Bronchial epithelial cell (primary cell): ENCODE measurements around the gene AOAH. TPM values are rescaled to one million over a fixed set of nuclear protein-coding genes. Genes with fewer than 3 reads are reported as not detected.
A peak's percentile ranks its signal among the peaks of the same experiment; 100 is the strongest.
"Not testable (repeated sequence)": the region's sequence is repeated elsewhere in the genome, so short reads cannot be mapped to it uniquely, and the experiment has no call there.

Source experiments
- DNase-seq: peaks from one replicate; pipeline ENCODE4 v3.0.0-alpha.2; 2010; ENCODE audit warnings: low read depth
- FAIRE-seq: peaks from 2 replicates; lab custom pipeline; 2011; peaks lifted over from hg19 to GRCh38; lab: Jason Lieb, UNC
- H3K27me3 ChIP-seq: 2 replicates; pipeline ENCODE4 v1.5.1; 2011; ENCODE audit warnings: low read length; ENCODE audit not compliant: control insufficient read depth, insufficient read depth
- H3K36me3 ChIP-seq: 2 replicates; pipeline ENCODE4 v1.5.1; 2011; ENCODE audit warnings: low read length; ENCODE audit not compliant: control insufficient read depth, insufficient read depth
- H3K4me3 ChIP-seq: 2 replicates; pipeline ENCODE4 v1.5.1; 2011; ENCODE audit warnings: mild to moderate bottlenecking, low read depth, low read length, control low read depth
- CTCF ChIP-seq: IDR thresholded peaks from 2 replicates; pipeline ENCODE4 v1.5.1; 2011; ENCODE audit warnings: mild to moderate bottlenecking, moderate library complexity, low read length, control low read depth, inconsistent platforms; ENCODE audit not compliant: insufficient read depth, severe bottlenecking
- total RNA-seq: library from RNA; depleted of rRNA; stranded (reverse); fragments of >200 nt; gene quantifications from 2 replicates; pipeline ENCODE4 v1.2.1, GENCODE V29; 2014

The AOAH gene
- total RNA-seq, 1 donor from 2014 or later: not detected

GRCh38 chr7:36708767-36709166, 15.5 kb downstream of the AOAH start:
- no peak for FAIRE-seq
- no peak for TF ChIP-seq CTCF
- Histone ChIP-seq H3K4me3 (no peak overlapping the region), H3K36me3 (no peaks in the 10 kb centered on the region), H3K27me3 (no peaks in the 10 kb centered on the region)
- DNase-seq: no peak

- Histone ChIP-seq H3K4me3 (no peak overlapping the region), H3K27me3 (no peaks in the 10 kb centered on the region), H3K36me3 (no peaks in the 10 kb centered on the region)
- no peak for TF ChIP-seq CTCF
- peak; percentile 24 for DNase-seq
- no peak for FAIRE-seq
These were observed 16.4 kb downstream of the AOAH start for GRCh38 chr7:36707898-36708297.

- no peaks in the 10 kb centered on the region for H3K27me3 ChIP-seq
- TF ChIP-seq CTCF: no peak
- peak; percentile 7 for DNase-seq
- H3K4me3 ChIP-seq: no peak overlapping the region
- no peak for FAIRE-seq
- no peaks in the 10 kb centered on the region for H3K36me3 ChIP-seq
These were observed 16.8 kb downstream of the AOAH start for GRCh38 chr7:36707465-36707864.

GRCh38 chr7:36703860-36704259, 20.4 kb downstream of the AOAH start:
- H3K36me3 ChIP-seq, H3K27me3 ChIP-seq, DNase-seq, FAIRE-seq, H3K4me3 ChIP-seq: not testable (repeated sequence)

GRCh38 chr7:36692456-36692855, 31.8 kb downstream of the AOAH start:
- no peak for FAIRE-seq

GRCh38 chr7:36691983-36692382, 32.3 kb downstream of the AOAH start:
- FAIRE-seq: peak; percentile 47
- no peak overlapping the region for H3K4me3 ChIP-seq
- DNase-seq: no peak
- no peak for TF ChIP-seq CTCF
- H3K36me3 ChIP-seq: no peaks in the 10 kb centered on the region
- H3K27me3 ChIP-seq: no peaks in the 10 kb centered on the region

More at GRCh38 chr7:36692456-36692855, 31.8 kb downstream of the AOAH start:
- Histone ChIP-seq H3K27me3 (no peaks in the 10 kb centered on the region), H3K4me3 (no peak overlapping the region), H3K36me3 (no peaks in the 10 kb centered on the region)
- no peak for DNase-seq
- no peak for TF ChIP-seq CTCF
